ENCODE measurements around the gene TUNAR. TPM values are rescaled to one million over a fixed set of nuclear protein-coding genes. Genes with fewer than 3 reads are reported as not detected.
A peak's percentile ranks its signal among the peaks of the same experiment; 100 is the strongest.

The TUNAR gene
- total RNA-seq, 1 donor from 2014 or later, result 0.06 TPM

- no peak overlapping the region for H3K4me3 ChIP-seq (ENCODE audit: low read depth, low read length)
- TF ChIP-seq, protein P1, sequence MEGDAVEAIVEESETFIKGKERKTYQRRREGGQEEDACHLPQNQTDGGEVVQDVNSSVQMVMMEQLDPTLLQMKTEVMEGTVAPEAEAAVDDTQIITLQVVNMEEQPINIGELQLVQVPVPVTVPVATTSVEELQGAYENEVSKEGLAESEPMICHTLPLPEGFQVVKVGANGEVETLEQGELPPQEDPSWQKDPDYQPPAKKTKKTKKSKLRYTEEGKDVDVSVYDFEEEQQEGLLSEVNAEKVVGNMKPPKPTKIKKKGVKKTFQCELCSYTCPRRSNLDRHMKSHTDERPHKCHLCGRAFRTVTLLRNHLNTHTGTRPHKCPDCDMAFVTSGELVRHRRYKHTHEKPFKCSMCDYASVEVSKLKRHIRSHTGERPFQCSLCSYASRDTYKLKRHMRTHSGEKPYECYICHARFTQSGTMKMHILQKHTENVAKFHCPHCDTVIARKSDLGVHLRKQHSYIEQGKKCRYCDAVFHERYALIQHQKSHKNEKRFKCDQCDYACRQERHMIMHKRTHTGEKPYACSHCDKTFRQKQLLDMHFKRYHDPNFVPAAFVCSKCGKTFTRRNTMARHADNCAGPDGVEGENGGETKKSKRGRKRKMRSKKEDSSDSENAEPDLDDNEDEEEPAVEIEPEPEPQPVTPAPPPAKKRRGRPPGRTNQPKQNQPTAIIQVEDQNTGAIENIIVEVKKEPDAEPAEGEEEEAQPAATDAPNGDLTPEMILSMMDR (conservative IDR thresholded peaks at IDR 0.05; ENCODE audit: low read depth, low read length), result no peak
- DNase-seq (ENCODE audit: low read depth), result no peak
Measured at GRCh38 chr14:95869776-95870175, 6.9 kb upstream of the TUNAR start.

DNA sequence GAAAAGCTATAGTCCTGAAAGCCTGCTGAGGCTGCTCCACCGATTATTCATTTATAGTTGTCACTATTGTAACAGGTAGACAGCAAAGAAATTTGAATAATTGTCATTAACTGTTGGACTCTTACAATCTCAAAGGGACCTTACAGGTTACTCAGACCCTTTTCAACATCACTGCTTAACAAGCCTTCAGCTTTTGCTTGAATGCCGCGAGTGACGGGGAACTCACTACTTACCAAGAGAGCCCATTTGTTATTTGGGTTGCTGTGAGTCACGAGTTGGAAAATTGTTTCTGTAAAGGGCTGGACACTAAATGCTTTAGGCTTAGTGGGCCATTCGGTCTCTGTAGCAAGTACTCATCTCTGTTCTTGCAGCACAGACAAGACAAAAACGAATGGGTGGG, 5.9 kb upstream of the TUNAR start:
- TF ChIP-seq, protein P1 (conservative IDR thresholded peaks at IDR 0.05; ENCODE audit: low read depth, low read length), result no peak
- DNase-seq (ENCODE audit: low read depth), result no peak
- no peak overlapping the region for H3K4me3 ChIP-seq (ENCODE audit: low read depth, low read length)

DNA sequence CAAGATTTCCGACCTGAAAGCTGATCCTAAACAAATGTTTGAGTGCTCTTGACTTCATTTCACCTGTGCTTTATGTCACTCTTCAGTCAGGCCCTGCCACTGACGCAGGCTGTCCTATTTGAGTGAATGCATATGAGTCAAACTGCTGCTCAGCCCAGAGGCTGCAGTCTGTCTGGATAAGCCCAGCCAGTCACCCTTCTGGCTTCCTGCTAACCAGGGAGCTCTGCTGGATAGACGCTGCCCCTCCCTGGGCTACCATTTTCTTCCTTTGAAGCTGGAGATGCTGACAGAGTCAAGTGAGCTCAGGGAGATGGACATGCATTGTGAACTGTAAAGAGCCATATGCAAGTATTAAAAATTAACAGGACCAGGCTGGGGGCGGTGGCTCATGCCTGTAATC, 5.1 kb upstream of the TUNAR start:
- H3K4me3 ChIP-seq (ENCODE audit: low read depth, low read length), result no peak overlapping the region
- DNase-seq (ENCODE audit: low read depth), result no peak
- TF ChIP-seq, protein P1 (conservative IDR thresholded peaks at IDR 0.05; ENCODE audit: low read depth, low read length), result no peak

- no peak for DNase-seq (ENCODE audit: low read depth)
- no peak overlapping the region for H3K4me3 ChIP-seq (ENCODE audit: low read depth, low read length)
- TF ChIP-seq, protein P1 (conservative IDR thresholded peaks at IDR 0.05; ENCODE audit: low read depth, low read length), result no peak
Measured at GRCh38 chr14:95872777-95873176, 3.9 kb upstream of the TUNAR start.

DNA sequence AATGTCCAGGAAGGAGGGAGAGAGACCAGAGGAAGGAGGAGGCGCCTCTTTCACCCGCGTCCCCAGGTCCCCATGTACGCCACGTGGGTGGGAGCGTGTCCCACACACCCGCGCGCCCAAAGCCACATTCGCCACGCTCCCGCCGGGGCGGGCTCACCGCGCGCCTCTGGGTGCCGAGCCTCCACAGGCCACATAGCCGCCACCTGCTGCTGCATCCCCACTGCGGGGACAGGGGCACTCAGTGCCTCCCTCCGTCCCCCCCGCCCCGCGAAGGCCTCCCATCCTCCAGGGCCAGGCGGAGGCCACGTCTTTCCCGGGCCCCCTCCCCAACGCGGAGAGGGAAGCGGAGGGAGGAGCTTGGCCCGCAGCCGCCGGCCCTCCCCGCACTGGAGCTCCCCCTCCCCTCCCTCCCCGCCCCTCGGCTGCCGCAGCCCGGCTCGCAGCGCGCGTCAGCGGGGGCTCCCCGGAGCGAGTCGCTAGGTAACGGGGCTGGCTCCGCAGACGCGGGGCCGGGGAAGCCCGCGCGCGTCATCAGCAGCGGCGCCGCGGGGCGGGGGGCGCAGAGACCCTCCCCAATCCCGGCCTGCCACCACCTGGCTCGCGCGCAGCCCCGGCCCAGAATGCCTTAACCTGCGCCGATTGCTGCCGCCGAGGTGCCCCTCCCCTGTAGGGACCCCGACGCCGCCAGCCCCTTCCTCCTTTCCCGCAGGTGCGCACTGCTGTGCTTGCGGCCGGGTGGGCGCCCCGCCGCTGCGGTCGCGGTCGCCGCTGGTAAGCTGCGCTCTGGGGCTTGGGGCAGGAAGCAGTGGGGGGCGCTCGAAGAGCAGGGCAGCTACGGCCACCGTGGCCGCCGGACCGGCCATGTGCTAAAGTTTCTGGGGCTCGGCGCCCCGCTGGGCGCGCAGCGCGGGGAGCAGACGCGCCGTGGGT, 536 bp upstream of the TUNAR start:
- H3K4me3 ChIP-seq (ENCODE audit: low read depth, low read length), result peak overlapping the region; percentile 63
- TF ChIP-seq, protein P1 (conservative IDR thresholded peaks at IDR 0.05; ENCODE audit: low read depth, low read length), result peak; percentile 34
- DNase-seq (ENCODE audit: low read depth), result no peak

- no peak for DNase-seq (ENCODE audit: low read depth)
- TF ChIP-seq, protein P1 (conservative IDR thresholded peaks at IDR 0.05; ENCODE audit: low read depth, low read length), result no peak
- H3K4me3 ChIP-seq (ENCODE audit: low read depth, low read length), result peak overlapping the region; percentile 63
Measured at GRCh38 chr14:95877633-95878032, 1.0 kb downstream of the TUNAR start.

- no peak overlapping the region for H3K4me3 ChIP-seq (ENCODE audit: low read depth, low read length)
- TF ChIP-seq, protein P1 (conservative IDR thresholded peaks at IDR 0.05; ENCODE audit: low read depth, low read length), result no peak
- no peak for DNase-seq (ENCODE audit: low read depth)
Measured at GRCh38 chr14:95884377-95884776, 7.7 kb downstream of the TUNAR start.
